ENCODE measurements around the gene AHDC1.

Gene AHDC1

GRCh38 chr1:27527890-27528817, 75.8 kb downstream of the AHDC1 start:
- no peak for FAIRE-seq

- no peak for FAIRE-seq
These were observed 76.6 kb downstream of the AHDC1 start for GRCh38 chr1:27527223-27527889.

GRCh38 chr1:27526569-27527222, 77.2 kb downstream of the AHDC1 start:
- no peak for FAIRE-seq

GRCh38 chr1:27525296-27526272, 78.4 kb downstream of the AHDC1 start:
- FAIRE-seq = no peak

- FAIRE-seq = no peak
These were observed 80.5 kb downstream of the AHDC1 start for GRCh38 chr1:27523337-27524020.

GRCh38 chr1:27522432-27523336, 81.3 kb downstream of the AHDC1 start:
- no peak for FAIRE-seq

- no peak for FAIRE-seq
These were observed 82.0 kb downstream of the AHDC1 start for GRCh38 chr1:27521861-27522431.

- FAIRE-seq = no peak
These were observed 82.6 kb downstream of the AHDC1 start for GRCh38 chr1:27521336-27521831.

- no peak for FAIRE-seq
These were observed 83.3 kb downstream of the AHDC1 start for GRCh38 chr1:27520651-27521050.

GRCh38 chr1:27519331-27520258, 84.3 kb downstream of the AHDC1 start:
- no peak for FAIRE-seq

- FAIRE-seq = no peak
These were observed 85.1 kb downstream of the AHDC1 start for GRCh38 chr1:27518808-27519207.

GRCh38 chr1:27517907-27518718, 85.8 kb downstream of the AHDC1 start:
- FAIRE-seq = no peak

GRCh38 chr1:27517301-27517700, 86.6 kb downstream of the AHDC1 start:
- FAIRE-seq = no peak

GRCh38 chr1:27515626-27516025, 88.3 kb downstream of the AHDC1 start:
- no peak for FAIRE-seq

- no peak for FAIRE-seq
These were observed 90.0 kb downstream of the AHDC1 start for GRCh38 chr1:27513958-27514357.

GRCh38 chr1:27513528-27513927, 90.4 kb downstream of the AHDC1 start:
- FAIRE-seq = no peak

- FAIRE-seq = no peak
These were observed 94.5 kb downstream of the AHDC1 start for GRCh38 chr1:27509127-27510080.

Data from colon (tissue), 2 donors.